C4-2B (cell line): ENCODE results near the gene IL16.
"Not testable (repeated sequence)": the region's sequence is repeated elsewhere in the genome, so short reads cannot be mapped to it uniquely, and the experiment has no call there.

ENCODE experiments used
- H3K27ac ChIP-seq: fragments of 450-650 bp; 2 replicates; pipeline ENCODE4 v1.5.1; 2017
- ZFX ChIP-seq: fragments of 450-650 bp; IDR thresholded peaks from 2 replicates; pipeline ENCODE4 v1.6.1; 2017
- TF ChIP-seq, protein P1 (sequence below): fragments of 450-650 bp; conservative IDR thresholded peaks from 2 replicates; pipeline ENCODE4 v1.5.1; 2017; ENCODE audit warnings: mild to moderate bottlenecking

IL16 gene

DNA sequence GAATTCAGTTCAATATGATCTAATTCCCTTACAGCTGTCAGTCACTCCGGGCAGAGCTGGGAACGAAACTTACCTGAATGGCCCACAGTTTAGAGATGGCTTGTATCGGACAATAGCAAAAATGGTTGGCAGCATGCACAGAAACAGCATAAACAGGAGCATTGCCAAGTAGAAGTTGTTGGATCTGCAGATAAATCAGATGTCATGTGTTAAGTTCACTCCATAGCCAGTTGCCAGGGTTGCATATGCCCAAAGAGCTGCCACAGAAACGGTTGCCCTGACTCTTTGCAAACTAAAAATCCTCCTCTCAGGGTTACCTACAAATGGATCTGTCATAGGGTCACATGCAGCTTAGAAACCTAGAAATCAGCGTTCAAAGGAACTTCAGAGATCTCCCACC, 142.6 kb downstream of the IL16 start:
- TF ChIP-seq ZFX = no peak
- TF ChIP-seq, protein P1, sequence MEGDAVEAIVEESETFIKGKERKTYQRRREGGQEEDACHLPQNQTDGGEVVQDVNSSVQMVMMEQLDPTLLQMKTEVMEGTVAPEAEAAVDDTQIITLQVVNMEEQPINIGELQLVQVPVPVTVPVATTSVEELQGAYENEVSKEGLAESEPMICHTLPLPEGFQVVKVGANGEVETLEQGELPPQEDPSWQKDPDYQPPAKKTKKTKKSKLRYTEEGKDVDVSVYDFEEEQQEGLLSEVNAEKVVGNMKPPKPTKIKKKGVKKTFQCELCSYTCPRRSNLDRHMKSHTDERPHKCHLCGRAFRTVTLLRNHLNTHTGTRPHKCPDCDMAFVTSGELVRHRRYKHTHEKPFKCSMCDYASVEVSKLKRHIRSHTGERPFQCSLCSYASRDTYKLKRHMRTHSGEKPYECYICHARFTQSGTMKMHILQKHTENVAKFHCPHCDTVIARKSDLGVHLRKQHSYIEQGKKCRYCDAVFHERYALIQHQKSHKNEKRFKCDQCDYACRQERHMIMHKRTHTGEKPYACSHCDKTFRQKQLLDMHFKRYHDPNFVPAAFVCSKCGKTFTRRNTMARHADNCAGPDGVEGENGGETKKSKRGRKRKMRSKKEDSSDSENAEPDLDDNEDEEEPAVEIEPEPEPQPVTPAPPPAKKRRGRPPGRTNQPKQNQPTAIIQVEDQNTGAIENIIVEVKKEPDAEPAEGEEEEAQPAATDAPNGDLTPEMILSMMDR = no peak

DNA sequence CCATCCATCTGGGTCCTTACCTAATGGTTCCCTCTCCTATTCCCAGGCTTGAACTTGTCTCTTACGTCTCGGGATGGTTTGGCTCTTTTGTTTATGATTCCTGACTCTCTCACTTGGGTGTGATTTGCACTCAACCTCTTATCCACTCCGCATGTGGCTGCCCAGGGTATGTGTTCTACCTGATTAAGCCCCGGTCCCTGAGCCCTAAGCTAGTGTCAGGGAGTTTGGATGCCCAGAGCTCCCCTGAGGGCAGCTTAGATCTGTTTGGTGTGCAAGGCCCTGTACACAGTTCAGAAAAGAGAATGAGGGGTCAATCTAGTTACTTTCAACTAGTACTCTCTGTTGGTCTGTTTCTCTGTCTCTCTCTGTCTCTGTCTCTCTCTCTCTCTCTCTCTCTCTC, 143.2 kb downstream of the IL16 start:
- TF ChIP-seq, protein P1 = no peak
- TF ChIP-seq ZFX = no peak
- H3K27ac ChIP-seq = no peak overlapping the region

More for the DNA sequence above, 142.6 kb downstream of the IL16 start:
- H3K27ac ChIP-seq = no peak overlapping the region

DNA sequence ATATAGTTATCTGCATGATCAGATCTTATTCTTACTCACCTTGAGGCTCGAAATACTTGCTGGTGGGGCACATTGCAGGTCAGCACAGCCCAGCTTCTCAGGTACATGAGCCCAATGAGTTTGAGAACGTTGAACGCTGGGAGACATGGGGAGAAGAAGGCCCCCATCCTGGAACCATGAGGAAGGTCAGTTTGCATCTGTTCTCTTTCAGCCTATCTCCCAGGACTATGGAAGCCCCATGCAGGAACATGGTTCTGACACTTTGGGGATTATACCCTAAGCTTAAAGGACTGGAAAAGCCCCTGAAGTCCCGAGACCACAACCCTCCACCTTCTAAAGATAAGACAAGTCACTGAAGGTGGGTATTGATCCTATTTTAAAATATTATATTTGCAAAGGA, 144.7 kb downstream of the IL16 start:
- no peak overlapping the region for H3K27ac ChIP-seq
- TF ChIP-seq, protein P1 = no peak
- TF ChIP-seq ZFX = no peak

DNA sequence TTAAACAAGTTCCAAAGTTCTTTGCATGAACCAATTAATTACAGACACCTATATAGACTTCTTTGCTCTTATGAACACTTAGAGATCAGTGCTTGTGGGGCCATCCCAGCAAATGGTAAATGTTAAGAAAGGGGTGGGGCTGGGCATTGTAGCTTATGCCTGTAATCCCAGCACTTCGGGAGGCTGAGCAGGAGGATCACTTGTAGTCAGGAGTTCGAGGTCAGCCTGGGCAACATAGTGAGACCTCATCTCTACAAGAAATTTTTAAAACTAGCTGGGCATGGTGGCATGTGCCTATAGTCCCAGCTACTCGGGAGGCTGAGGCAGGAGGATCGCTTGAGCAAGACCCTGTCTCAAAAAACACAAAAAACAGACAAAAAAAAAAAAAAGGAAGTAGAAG, 146.7 kb downstream of the IL16 start:
- TF ChIP-seq ZFX = no peak
- TF ChIP-seq, protein P1 = no peak
- no peak overlapping the region for H3K27ac ChIP-seq

DNA sequence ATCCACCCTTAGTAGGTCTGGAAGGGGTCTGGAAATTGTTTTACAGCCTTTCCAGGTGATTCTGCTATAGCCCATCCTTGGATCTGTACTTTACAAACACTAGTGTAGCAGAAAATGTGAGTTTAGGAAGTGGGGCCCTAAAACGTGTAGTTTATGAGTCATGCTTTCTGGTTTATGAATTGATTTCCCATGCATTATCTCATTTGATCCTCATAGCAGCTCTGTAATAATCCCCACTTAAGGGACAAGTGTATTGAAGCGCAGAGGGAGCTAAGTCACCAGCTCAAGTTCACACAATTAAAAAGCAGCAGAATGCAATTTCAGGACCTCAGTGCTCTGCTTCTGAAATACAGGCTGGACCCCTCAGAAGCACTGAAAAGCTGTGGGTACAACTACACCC, 149.9 kb downstream of the IL16 start:
- no peak overlapping the region for H3K27ac ChIP-seq
- TF ChIP-seq ZFX = no peak
- TF ChIP-seq, protein P1 = no peak

DNA sequence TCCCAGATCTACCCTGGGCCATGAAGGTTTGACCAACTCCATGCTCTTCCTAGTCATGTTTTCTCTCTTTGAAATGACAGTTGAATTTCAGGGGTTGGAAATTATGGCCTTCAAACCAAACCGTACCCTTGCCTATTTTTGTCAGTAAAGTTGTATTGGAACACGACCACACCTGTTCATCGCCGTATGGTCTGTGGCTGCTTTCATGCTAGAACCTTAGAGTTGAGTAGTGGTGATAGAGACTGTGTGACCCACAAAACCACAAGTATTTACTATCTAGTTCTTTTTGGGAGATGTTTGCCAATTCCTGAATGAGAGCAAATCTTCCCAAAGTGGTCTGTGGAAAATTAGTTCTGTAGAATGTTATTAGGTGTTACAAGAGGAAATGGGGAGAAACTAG, 151.2 kb downstream of the IL16 start:
- no peak overlapping the region for H3K27ac ChIP-seq
- no peak for TF ChIP-seq ZFX
- TF ChIP-seq, protein P1 = no peak

DNA sequence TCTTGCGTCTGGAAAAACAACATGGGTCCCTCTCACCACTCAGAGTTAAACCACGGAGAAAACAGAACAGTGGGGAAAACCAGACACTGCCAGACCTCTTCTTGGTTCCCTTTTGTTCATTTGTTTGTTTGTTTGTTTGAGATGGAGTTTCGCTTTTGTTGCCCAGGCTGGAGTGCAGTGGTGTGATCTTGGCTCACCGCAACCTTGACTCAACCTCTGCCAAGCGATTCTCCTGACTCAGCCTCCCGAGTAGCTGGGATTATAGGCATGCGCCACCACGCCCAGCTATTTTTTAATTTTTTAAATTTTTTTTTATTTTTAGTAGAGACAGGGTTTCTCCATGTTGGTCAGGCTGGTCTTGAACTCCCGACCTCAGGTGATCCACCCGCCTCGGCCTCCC, 152.0 kb downstream of the IL16 start:
- H3K27ac ChIP-seq = not testable (repeated sequence)

DNA sequence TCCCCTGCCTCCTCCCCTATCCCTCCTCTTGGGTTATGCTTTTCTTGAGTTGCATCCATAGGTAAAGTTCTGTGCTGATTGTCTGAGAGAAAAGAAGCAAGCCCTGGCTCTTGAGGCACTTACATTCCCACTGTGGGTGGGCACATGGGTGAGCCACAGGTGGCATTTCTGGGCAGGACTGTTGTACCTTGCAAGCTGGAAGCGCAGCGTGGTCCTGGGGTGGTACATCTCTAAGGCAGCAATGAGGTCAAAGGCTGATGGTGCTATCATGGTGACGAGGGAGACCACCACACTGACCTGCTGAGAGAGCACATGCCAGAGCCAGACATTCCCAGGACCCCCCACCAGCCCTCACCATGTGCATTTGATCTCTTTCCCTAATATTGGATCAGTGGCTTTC, 152.6 kb downstream of the IL16 start:
- TF ChIP-seq, protein P1 = no peak
- no peak for TF ChIP-seq ZFX
- no peak overlapping the region for H3K27ac ChIP-seq
